A549 (cell line): Measurements from ENCODE around the gene ENOX2. TPM values are rescaled to one million over a fixed set of nuclear protein-coding genes. Genes with fewer than 3 reads are reported as not detected.

Experiments used
- ATAC-seq, 2 experiments: fragments of 200-7000 bp in 1 of 2; fragments of >200 bp in 1 of 2; cut with Nextera tagmentation in 1 of 2; cut with Tn5 transposase in 1 of 2; 3 replicates each; pipeline versions ENCODE4 v1.8.0 to v1.9.1; 2018 to 2020; ENCODE audit warnings: mild to moderate bottlenecking in 1 of 2, moderate library complexity in 1 of 2
- CTCF ChIA-PET: fragments of 300-600 bp; sonication (Branson Sonifier 250); formaldehyde crosslinking; extraction: SDS; loops from one replicate; lab custom pipeline; 2021; ENCODE audit warnings: antibody characterized with exemption, inconsistent platforms; lab: Yijun Ruan, JAX
- POLR2A ChIA-PET: fragments of 350-600 bp; formaldehyde crosslinking; extraction: SDS; loops from one replicate; lab custom pipeline; 2021; ENCODE audit warnings: antibody characterized with exemption, inconsistent platforms; lab: Yijun Ruan, JAX
- DNase-seq, 2 experiments: peaks; one replicate each; pipeline versions ENCODE4 v3.0.0 to v3.0.0-alpha.2; 2011 to 2016; ENCODE audit warnings: low read depth in 1 of 2, low spot score in 1 of 2
- FAIRE-seq: peaks from 2 replicates; lab custom pipeline; 2011; peaks lifted over from hg19 to GRCh38; lab: Jason Lieb, UNC
- H3K27ac ChIP-seq, 2 experiments: fragments of >200 bp; sonication (Bioruptor Twin); formaldehyde crosslinking; 3 replicates each; pipeline ENCODE4 v1.5.1; 2016 to 2017
- H3K4me1 ChIP-seq: fragments of >200 bp; sonication (Bioruptor Twin); formaldehyde crosslinking; 3 replicates; pipeline ENCODE4 v1.6.1; 2016
- H3K4me2 ChIP-seq: fragments of >200 bp; sonication (Bioruptor Twin); formaldehyde crosslinking; 3 replicates; pipeline ENCODE4 v1.6.1; 2016
- H3K4me3 ChIP-seq: fragments of >200 bp; sonication (Bioruptor Twin); formaldehyde crosslinking; 3 replicates; pipeline ENCODE4 v1.5.1; 2016
- H3K9me3 ChIP-seq: fragments of >200 bp; sonication (Bioruptor Twin); formaldehyde crosslinking; 3 replicates; pipeline ENCODE4 v1.6.1; 2016
- CBX2 ChIP-seq: fragments of 200-600 bp; sonication (generic); IDR thresholded peaks from 2 replicates; pipeline ENCODE4 v1.6.1; 2016; ENCODE audit warnings: low read depth, mild to moderate bottlenecking, borderline replicate concordance
- ESRRA ChIP-seq: fragments of 150-350 bp; IDR thresholded peaks from 2 replicates; pipeline ENCODE4 v1.6.1; 2014; ENCODE audit warnings: mild to moderate bottlenecking, low read length, borderline replicate concordance
- FOSL2 ChIP-seq, 2 experiments: fragments of 450-650 bp in 1 of 2; fragments of >200 bp in 1 of 2; sonication (Bioruptor Twin) in 1 of 2; formaldehyde crosslinking; IDR thresholded peaks; 2 replicates each; pipeline versions ENCODE4 v1.5.0 to v1.6.1; 2016 to 2020; ENCODE audit warnings: mild to moderate bottlenecking in 1 of 2, moderate library complexity in 1 of 2
- FOXS1 ChIP-seq: fragments of 250-450 bp; sonication (Bioruptor Pico); IDR thresholded peaks from 2 replicates; pipeline ENCODE4 v1.5.0; 2020; ENCODE audit warnings: mild to moderate bottlenecking, moderate library complexity
- GATA3 ChIP-seq: IDR thresholded peaks from 2 replicates; pipeline ENCODE4 v1.6.1; 2012; ENCODE audit warnings: borderline replicate concordance
- HES2 ChIP-seq: fragments of >200 bp; sonication (Bioruptor Twin); formaldehyde crosslinking; IDR thresholded peaks from 2 replicates; pipeline ENCODE4 v1.6.1; 2016
- JUN ChIP-seq, 2 experiments: fragments of >200 bp; sonication (Bioruptor Twin); formaldehyde crosslinking; IDR thresholded peaks; 2 replicates in 1 of 2; 3 replicates in 1 of 2; pipeline ENCODE4 v1.6.1; 2016 to 2017
- MAFK ChIP-seq: fragments of 450-650 bp; IDR thresholded peaks from 2 replicates; pipeline ENCODE4 v1.6.1; 2014; ENCODE audit not compliant: partially characterized antibody
- MYC ChIP-seq: IDR thresholded peaks from 2 replicates; pipeline ENCODE4 v1.6.1; 2012; ENCODE audit warnings: mild to moderate bottlenecking, inconsistent platforms, low read length, improper control_type of control experiment, borderline replicate concordance
- POLR2AphosphoS2 ChIP-seq: conservative IDR thresholded peaks from 2 replicates; pipeline ENCODE4 v1.6.1; 2012; ENCODE audit warnings: low read length, improper control_type of control experiment, inconsistent platforms
- RAD21 ChIP-seq, 2 experiments: fragments of >200 bp in 1 of 2; sonication (Bioruptor Twin) in 1 of 2; formaldehyde crosslinking in 1 of 2; IDR thresholded peaks in 1 of 2; conservative IDR thresholded peaks in 1 of 2; 2 replicates in 1 of 2; 3 replicates in 1 of 2; pipeline ENCODE4 v1.6.1; 2012 to 2018; ENCODE audit warnings: inconsistent platforms in 1 of 2
- REST ChIP-seq: fragments of 200-600 bp; sonication (generic); IDR thresholded peaks from 2 replicates; pipeline ENCODE4 v1.6.1; 2016; ENCODE audit warnings: antibody characterized with exemption, mild to moderate bottlenecking, moderate library complexity
- RNF2 ChIP-seq: fragments of 200-600 bp; sonication (generic); IDR thresholded peaks from 2 replicates; pipeline ENCODE4 v1.6.1; 2016; ENCODE audit warnings: low read depth, mild to moderate bottlenecking, antibody characterized with exemption, moderate library complexity, borderline replicate concordance
- SREBF2 ChIP-seq: fragments of 450-650 bp; IDR thresholded peaks from 2 replicates; pipeline ENCODE4 v1.6.1; 2014; ENCODE audit warnings: mild to moderate bottlenecking, moderate library complexity
- TFCP2L1 ChIP-seq: fragments of 250-450 bp; sonication (Bioruptor Pico); IDR thresholded peaks from 2 replicates; pipeline ENCODE4 v1.5.0; 2021; ENCODE audit warnings: mild to moderate bottlenecking
- TP53 ChIP-seq: fragments of 250-450 bp; sonication (Bioruptor Pico); IDR thresholded peaks from 2 replicates; pipeline ENCODE4 v1.5.0; 2021; ENCODE audit warnings: mild to moderate bottlenecking, moderate library complexity
- USF2 ChIP-seq: fragments of 450-650 bp; IDR thresholded peaks from 2 replicates; pipeline ENCODE4 v1.6.1; 2014; ENCODE audit warnings: antibody characterized with exemption
- WGBS: methylation state at CpG from one replicate; pipeline ENCODE4 v1.1.6; 2017; ENCODE audit errors: missing lambda C conversion rate; 5-methylcytosine and 5-hydroxymethylcytosine counted together
- polyA plus RNA-seq, 4 experiments: library from polyadenylated mRNA; depleted of rRNA in 3 of 4; stranded (reverse); fragments of >200 nt; fragmentation: RNase III in 1 of 4; extraction: RNeasy Plus Mini Kit Qiagen cat#74134 plus additional on column Dnase treatment in 1 of 4; gene quantifications; 2 replicates in 3 of 4; 3 replicates in 1 of 4; pipeline ENCODE4 v1.2.3, GENCODE V29; 2011 to 2017

ENOX2 gene
- polyA plus RNA-seq, 2 of the 4 experiments (the other 2 are of a cell fraction), result 10.3 to 35.5 TPM

- Histone ChIP-seq H3K4me2 (peak overlapping the region; percentile 14; the same call in 1 of the 3 replicates), H3K4me3 (no peak overlapping the region), H3K27ac (peak overlapping the region in 1 of 2 experiments; percentile 47; a peak in 1 of 6 replicates), H3K4me1 (peaks cover 7% of the 10 kb centered on the region; the same call in 2 of the 3 replicates), H3K9me3 (0 out of 3 replicates have a peak, but pooled peaks cover 3% of the 10 kb centered on the region)
- 80% methylated on average over 7 of the region's 7 CpGs for WGBS
- ATAC-seq, result no peak
- ChIA-PET POLR2A (no interaction called here), CTCF (interaction anchor here (1.0 kb wide), 1 partner anchor 39 kb away, joined by 3 read pairs; no protein-coding TSS in a partner anchor)
- TF ChIP-seq CBX2, result no peak
- TF ChIP-seq ESRRA, result no peak
- TF ChIP-seq MAFK, result peak; percentile 91
- peak in 1 of 2 experiments; percentile 37 for DNase-seq
- FAIRE-seq, result peak; percentile 99
These were observed 24.4 kb downstream of the ENOX2 start for GRCh38 chrX:130878350-130879341.

GRCh38 chrX:130877892-130878341 lies 25.1 kb downstream of the ENOX2 start:
- no peak for DNase-seq
- Histone ChIP-seq H3K9me3 (0 out of 3 replicates have a peak, but pooled peaks cover 3% of the 10 kb centered on the region), H3K4me3 (no peak overlapping the region), H3K27ac (no peak overlapping the region), H3K4me2 (no peak overlapping the region), H3K4me1 (peaks cover 7% of the 10 kb centered on the region; the same call in 2 of the 3 replicates)
- FAIRE-seq, result no peak
- ChIA-PET CTCF (interaction anchor here (1.3 kb wide), 1 partner anchor 39 kb away, joined by 4 read pairs; no protein-coding TSS in a partner anchor), POLR2A (no interaction called here)
- 41% methylated on average over 1 of the region's 1 CpG for WGBS
- TF ChIP-seq POLR2AphosphoS2, result no peak
- no peak for TF ChIP-seq HES2
- no peak for TF ChIP-seq TP53
- no peak for TF ChIP-seq MYC
- TF ChIP-seq REST, result no peak
- TF ChIP-seq FOSL2 (IDR thresholded peaks at IDR 0.05), result no peak
- TF ChIP-seq FOSL2 (CRISPR knock-in tag; IDR thresholded peaks at IDR 0.05), result no peak
- no peak for TF ChIP-seq RAD21 (conservative IDR thresholded peaks at IDR 0.05 in 1 of 2, IDR thresholded peaks at IDR 0.05 in 1 of 2)
- TF ChIP-seq SREBF2, result no peak
- no peak for TF ChIP-seq USF2
- TF ChIP-seq RNF2, result no peak
- no peak for TF ChIP-seq GATA3
- TF ChIP-seq TFCP2L1, result no peak
- no peak for TF ChIP-seq JUN (IDR thresholded peaks at IDR 0.05)
- no peak for TF ChIP-seq FOXS1 (CRISPR knock-in tag)
- no peak for ATAC-seq
